Measurements from ENCODE around the gene LSM4. TPM values are rescaled to one million over a fixed set of nuclear protein-coding genes. Genes with fewer than 3 reads are reported as not detected.

The LSM4 gene
- total RNA-seq, 6 experiments from 2014 or later: 37.6 to 139 (median 47.3) TPM

GRCh38 chr19:18307271-18307681, 15.6 kb downstream of the LSM4 start:
- 98% methylated on average over 8 of the region's 19 CpGs for WGBS (ENCODE audit: insufficient coverage, low coverage, low lambda C conversion rate, missing lambda C conversion rate)
- H3K4me3 ChIP-seq: no peak overlapping the region
- DNase-seq: no peak
- peaks cover 0 to 43% (median 1%) of the 10 kb centered on the region in 4 donors for H3K4me1 ChIP-seq
- H3K27me3 ChIP-seq: no peaks in the 10 kb centered on the region
- H3K27ac ChIP-seq: no peak overlapping the region
- no peak for TF ChIP-seq CTCF (IDR thresholded peaks at IDR 0.05)
- TF ChIP-seq POLR2A (IDR thresholded peaks at IDR 0.05): no peak
- intact Hi-C loops (cut with DNase I): no loop called here
- no peak for ATAC-seq
- peaks cover 0 to 4% (median under 1%) of the 10 kb centered on the region in 4 donors for H3K36me3 ChIP-seq
- no peaks in the 10 kb centered on the region for H3K9me3 ChIP-seq

DNA sequence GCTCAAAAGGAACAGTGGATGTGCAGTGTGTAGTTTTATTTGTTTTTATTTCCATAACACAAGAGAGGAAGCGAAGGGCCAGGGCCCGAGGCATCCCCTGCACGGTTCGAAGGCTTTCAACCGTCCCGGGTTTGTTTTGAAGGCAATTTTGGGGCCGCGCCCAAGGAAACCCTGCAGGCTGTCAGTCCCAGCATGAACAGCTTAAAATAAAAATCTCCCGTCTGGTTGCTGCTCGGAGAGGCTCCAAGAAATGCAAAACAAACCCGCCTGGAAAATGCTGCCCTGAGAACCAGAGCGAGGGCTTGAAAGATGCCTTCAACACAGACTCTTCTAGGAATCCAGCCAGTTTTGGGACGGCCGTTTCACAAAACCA, 16.0 kb downstream of the LSM4 start:
- no peak overlapping the region for H3K27ac ChIP-seq
- TF ChIP-seq CTCF (IDR thresholded peaks at IDR 0.05): no peak
- TF ChIP-seq POLR2A (IDR thresholded peaks at IDR 0.05): no peak
- H3K27me3 ChIP-seq: no peaks in the 10 kb centered on the region
- WGBS (ENCODE audit: insufficient coverage, low coverage, low lambda C conversion rate, missing lambda C conversion rate): 76% methylated on average over 10 of the region's 14 CpGs
- H3K36me3 ChIP-seq: peaks cover 0 to 4% (median under 1%) of the 10 kb centered on the region in 4 donors
- no peaks in the 10 kb centered on the region for H3K9me3 ChIP-seq
- intact Hi-C loops (cut with DNase I): no loop called here
- no peak for ATAC-seq
- H3K4me1 ChIP-seq: peaks cover 0 to 40% (median 1%) of the 10 kb centered on the region in 4 donors
- no peak overlapping the region for H3K4me3 ChIP-seq
- no peak for DNase-seq

DNA sequence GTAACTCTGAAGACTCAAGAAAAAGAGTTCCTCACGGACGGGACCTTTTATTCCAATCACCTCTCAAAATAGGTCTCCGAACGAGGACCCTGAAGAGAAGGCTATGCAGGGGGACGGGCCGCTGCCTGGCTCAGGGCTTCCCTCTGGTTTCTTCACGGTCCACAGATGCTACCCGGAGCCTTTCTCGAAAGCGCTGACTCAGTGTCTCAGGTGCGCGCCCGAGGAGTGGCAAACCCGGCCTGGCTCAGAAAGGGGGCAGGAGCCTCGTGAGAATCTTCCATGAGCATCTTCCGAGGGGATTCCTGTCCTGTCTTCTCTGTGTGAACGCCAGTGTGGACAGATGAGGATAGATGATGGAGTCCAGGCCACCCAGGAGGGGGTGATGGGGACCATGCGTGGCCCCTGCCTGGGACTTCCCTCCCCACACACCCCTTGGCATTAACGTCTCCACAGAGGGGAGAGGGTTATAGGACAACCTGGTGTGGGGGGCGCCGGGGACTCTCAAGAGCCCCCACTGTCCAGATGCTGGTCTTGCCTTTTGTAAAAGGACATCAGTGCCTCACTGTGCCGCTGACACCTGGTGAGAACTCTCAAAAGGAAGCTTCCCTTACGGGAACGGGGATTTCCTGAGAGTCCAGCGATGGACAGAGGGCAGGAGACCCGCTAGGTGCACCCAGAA, 16.5 kb downstream of the LSM4 start:
- Histone ChIP-seq H3K4me3 (no peak overlapping the region), H3K27me3 (no peaks in the 10 kb centered on the region), H3K4me1 (peaks cover 0 to 43% (median 2%) of the 10 kb centered on the region in 4 donors), H3K27ac (peak overlapping the region in 1 of 3 donors; percentile 95), H3K9me3 (no peaks in the 10 kb centered on the region), H3K36me3 (peaks cover 0 to 4% (median under 1%) of the 10 kb centered on the region in 4 donors)
- ATAC-seq (no peak), DNase-seq (no peak)
- no peak for TF ChIP-seq CTCF (IDR thresholded peaks at IDR 0.05)
- no peak for TF ChIP-seq POLR2A (IDR thresholded peaks at IDR 0.05)
- intact Hi-C loops (cut with DNase I): no loop called here
- 50% methylated on average over 1 of the region's 26 CpGs for WGBS (ENCODE audit: insufficient coverage, low coverage, low lambda C conversion rate, missing lambda C conversion rate)

- peak overlapping the region; percentile 91 to 95 (median 95) for H3K27ac ChIP-seq
- TF ChIP-seq POLR2A (IDR thresholded peaks at IDR 0.05): peak; percentile 77
- TF ChIP-seq CTCF (IDR thresholded peaks at IDR 0.05): no peak
- intact Hi-C loops (cut with DNase I): no loop called here
- WGBS (ENCODE audit: insufficient coverage, low coverage, low lambda C conversion rate, missing lambda C conversion rate): 23% methylated on average over 10 of the region's 29 CpGs
- H3K36me3 ChIP-seq: peaks cover 0 to 4% (median under 1%) of the 10 kb centered on the region in 4 donors
- DNase-seq (peak; percentile 87 to 90 (median 89)), ATAC-seq (peak; percentile 66 to 75 (median 71))
- H3K27me3 ChIP-seq: no peaks in the 10 kb centered on the region
- H3K4me3 ChIP-seq: peak overlapping the region; percentile 6 to 23 (median 21)
- H3K9me3 ChIP-seq: no peaks in the 10 kb centered on the region
- peaks cover 0 to 44% (median 5%) of the 10 kb centered on the region in 4 donors for H3K4me1 ChIP-seq
Measured at GRCh38 chr19:18304458-18305310, 18.2 kb downstream of the LSM4 start.

Measured in right lobe of liver (tissue), 6 donors.